GM18858 (cell line): ENCODE results near the gene SHC4.
"Not testable (repeated sequence)": the region's sequence is repeated elsewhere in the genome, so short reads cannot be mapped to it uniquely, and the experiment has no call there.

Experiments
- ATAC-seq: cut with Tn5 transposase; IDR thresholded peaks from one replicate; pipeline ENCODE4 v1.9.1; 2021; ENCODE audit not compliant: unreplicated experiment

Gene SHC4

GRCh38 chr15:48802867-48803266 lies 160.9 kb downstream of the SHC4 start:
- no peak for ATAC-seq

GRCh38 chr15:48802257-48802656 lies 161.5 kb downstream of the SHC4 start:
- peak; percentile 44 for ATAC-seq

- ATAC-seq: no peak
Observed at GRCh38 chr15:48800811-48801455, 162.8 kb downstream of the SHC4 start.

GRCh38 chr15:48800245-48800644 lies 163.5 kb downstream of the SHC4 start:
- no peak for ATAC-seq

- ATAC-seq: no peak
Observed at GRCh38 chr15:48798319-48798718, 165.4 kb downstream of the SHC4 start.

- no peak for ATAC-seq
Observed at GRCh38 chr15:48796930-48797329, 166.8 kb downstream of the SHC4 start.

- ATAC-seq: no peak
Observed at GRCh38 chr15:48796521-48796920, 167.2 kb downstream of the SHC4 start.

GRCh38 chr15:48795901-48796300 lies 167.8 kb downstream of the SHC4 start:
- ATAC-seq: no peak

GRCh38 chr15:48794697-48795134 lies 169.0 kb downstream of the SHC4 start:
- peak; percentile 86 for ATAC-seq

GRCh38 chr15:48792408-48792807 lies 171.3 kb downstream of the SHC4 start:
- no peak for ATAC-seq

GRCh38 chr15:48790466-48791115 lies 173.1 kb downstream of the SHC4 start:
- not testable (repeated sequence) for ATAC-seq

GRCh38 chr15:48785712-48786111 lies 178.0 kb downstream of the SHC4 start:
- ATAC-seq: no peak

- ATAC-seq: no peak
Observed at GRCh38 chr15:48785195-48785594, 178.5 kb downstream of the SHC4 start.

- ATAC-seq: no peak
Observed at GRCh38 chr15:48784756-48785155, 179.0 kb downstream of the SHC4 start.

GRCh38 chr15:48782911-48783310 lies 180.8 kb downstream of the SHC4 start:
- no peak for ATAC-seq

GRCh38 chr15:48781481-48782081 lies 182.1 kb downstream of the SHC4 start:
- no peak for ATAC-seq

GRCh38 chr15:48781017-48781416 lies 182.7 kb downstream of the SHC4 start:
- no peak for ATAC-seq

- no peak for ATAC-seq
Observed at GRCh38 chr15:48778331-48778730, 185.4 kb downstream of the SHC4 start.

- ATAC-seq: no peak
Observed at GRCh38 chr15:48777645-48778330, 185.9 kb downstream of the SHC4 start.

GRCh38 chr15:48775546-48775945 lies 188.2 kb downstream of the SHC4 start:
- no peak for ATAC-seq

- ATAC-seq: no peak
Observed at GRCh38 chr15:48774484-48774883, 189.2 kb downstream of the SHC4 start.
